KMS-11 (cell line): ENCODE measurements around the gene ACVRL1.

Experiments used
- H2AFZ ChIP-seq: fragments of 200-600 bp; sonication (generic); 2 replicates; pipeline ENCODE4 v1.6.1; 2016; ENCODE audit warnings: antibody characterized with exemption, mixed run types, low read depth
- H3K27ac ChIP-seq: fragments of 200-600 bp; sonication (generic); 2 replicates; pipeline ENCODE4 v1.6.1; 2016; ENCODE audit warnings: mild to moderate bottlenecking, mixed run types
- H3K27me3 ChIP-seq: fragments of 200-600 bp; sonication (generic); 2 replicates; pipeline ENCODE4 v1.6.1; 2017; ENCODE audit warnings: mild to moderate bottlenecking, low read depth, mixed run types, moderate library complexity; ENCODE audit not compliant: insufficient read depth
- H3K36me3 ChIP-seq: fragments of 200-600 bp; sonication (generic); 2 replicates; pipeline ENCODE4 v1.6.1; 2017; ENCODE audit warnings: mild to moderate bottlenecking, mixed run types; ENCODE audit not compliant: insufficient read depth
- H3K4me1 ChIP-seq: fragments of 200-600 bp; sonication (generic); 2 replicates; pipeline ENCODE4 v1.6.1; 2016; ENCODE audit warnings: mild to moderate bottlenecking, low read depth, mixed run types; ENCODE audit not compliant: poor library complexity, severe bottlenecking
- H3K4me2 ChIP-seq: fragments of 200-600 bp; sonication (generic); 2 replicates; pipeline ENCODE4 v1.7.0; 2016; ENCODE audit warnings: mild to moderate bottlenecking, mixed run types
- H3K4me3 ChIP-seq: fragments of 200-600 bp; sonication (generic); IDR thresholded peaks from 2 replicates; pipeline ENCODE4 v1.6.1; 2017; ENCODE audit warnings: low read depth, low read length, mixed read lengths; ENCODE audit not compliant: insufficient read depth
- H3K79me2 ChIP-seq: fragments of 200-600 bp; sonication (generic); 2 replicates; pipeline ENCODE4 v1.6.1; 2016; ENCODE audit warnings: low read depth, mixed run types; ENCODE audit not compliant: insufficient read depth
- H3K9ac ChIP-seq: fragments of 200-600 bp; sonication (generic); 2 replicates; pipeline ENCODE4 v1.6.1; 2016; ENCODE audit warnings: mild to moderate bottlenecking, mixed run types
- H4K20me1 ChIP-seq: fragments of 200-600 bp; sonication (generic); 2 replicates; pipeline ENCODE4 v1.6.1; 2016; ENCODE audit warnings: mild to moderate bottlenecking, mixed run types; ENCODE audit not compliant: insufficient read depth
- CTCF ChIP-seq: fragments of 200-600 bp; sonication (generic); conservative IDR thresholded peaks from 2 replicates; pipeline ENCODE4 v1.6.1; 2017; ENCODE audit warnings: low read depth, mild to moderate bottlenecking, antibody characterized with exemption, low read length, moderate library complexity, mixed read lengths

Gene ACVRL1

GRCh38 chr12:51962737-51963136 is 55.4 kb downstream of the ACVRL1 start:
- no peak overlapping the region for H3K27ac ChIP-seq
- no peak overlapping the region for H3K4me2 ChIP-seq
- H3K79me2 ChIP-seq: peaks cover 4% of the 10 kb centered on the region; the same call in 1 of the 2 replicates
- H4K20me1 ChIP-seq: no peaks in the 10 kb centered on the region
- no peak for TF ChIP-seq CTCF
- no peak overlapping the region for H3K4me3 ChIP-seq
- H3K9ac ChIP-seq: no peak overlapping the region
- H3K4me1 ChIP-seq: peaks cover 2% of the 10 kb centered on the region
- no peaks in the 10 kb centered on the region for H3K27me3 ChIP-seq
- H2AFZ ChIP-seq: no peak overlapping the region
- H3K36me3 ChIP-seq: no peaks in the 10 kb centered on the region

- Histone ChIP-seq H3K27me3 (no peaks in the 10 kb centered on the region), H3K79me2 (no peaks in the 10 kb centered on the region), H2AFZ (no peak overlapping the region), H3K4me2 (no peak overlapping the region), H3K4me3 (no peak overlapping the region), H3K9ac (no peak overlapping the region), H3K4me1 (no peaks in the 10 kb centered on the region), H3K27ac (no peak overlapping the region), H4K20me1 (no peaks in the 10 kb centered on the region), H3K36me3 (no peaks in the 10 kb centered on the region)
- TF ChIP-seq CTCF: no peak
These were observed 56.2 kb downstream of the ACVRL1 start for GRCh38 chr12:51963477-51963876.

- Histone ChIP-seq H3K36me3 (no peaks in the 10 kb centered on the region), H2AFZ (no peak overlapping the region), H3K9ac (no peak overlapping the region), H3K79me2 (no peaks in the 10 kb centered on the region; the same call in 1 of the 2 replicates), H3K4me2 (no peak overlapping the region), H3K27me3 (no peaks in the 10 kb centered on the region), H3K4me1 (peaks cover 22% of the 10 kb centered on the region), H3K4me3 (no peak overlapping the region), H3K27ac (no peak overlapping the region), H4K20me1 (no peaks in the 10 kb centered on the region)
- no peak for TF ChIP-seq CTCF
These were observed 62.3 kb downstream of the ACVRL1 start for GRCh38 chr12:51969643-51970042.

GRCh38 chr12:51970904-51971646 is 63.8 kb downstream of the ACVRL1 start:
- Histone ChIP-seq H3K36me3 (no peaks in the 10 kb centered on the region), H3K79me2 (no peaks in the 10 kb centered on the region; the same call in 1 of the 2 replicates), H3K4me2 (peak overlapping the region; percentile 17; the same call in 1 of the 2 replicates), H3K9ac (no peak overlapping the region), H3K4me3 (no peak overlapping the region), H3K4me1 (peaks cover 22% of the 10 kb centered on the region), H3K27ac (no peak overlapping the region), H3K27me3 (no peaks in the 10 kb centered on the region), H2AFZ (no peak overlapping the region), H4K20me1 (no peaks in the 10 kb centered on the region)
- peak; percentile 56; the same call in 1 of the 2 replicates for TF ChIP-seq CTCF
